ENCODE measurements around the gene ANKRD13D. TPM values are rescaled to one million over a fixed set of nuclear protein-coding genes. Genes with fewer than 3 reads are reported as not detected.

The ANKRD13D gene
- polyA plus RNA-seq, 1 experiment: 30.7 TPM

DNA sequence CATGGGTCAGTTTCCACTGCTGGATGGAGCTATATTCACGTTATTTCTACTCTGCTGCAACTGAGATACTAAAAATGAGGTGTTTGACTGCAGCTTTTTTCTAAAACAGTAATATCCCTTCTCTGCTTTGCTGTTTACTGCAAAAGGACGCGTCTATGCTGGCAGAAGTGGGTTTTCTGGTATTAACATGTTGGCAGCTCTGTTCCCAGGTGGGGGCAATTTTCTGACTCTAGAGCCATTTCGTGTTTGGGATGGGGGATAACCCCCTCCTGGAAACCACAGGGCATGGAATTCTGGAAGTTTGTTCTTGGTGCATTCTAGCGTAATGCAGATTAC lies 17.9 kb upstream of the ANKRD13D start:
- H3K27me3 ChIP-seq (ENCODE audit: control insufficient read depth, insufficient read depth, low read length): no peaks in the 10 kb centered on the region
- TF ChIP-seq, protein P1, sequence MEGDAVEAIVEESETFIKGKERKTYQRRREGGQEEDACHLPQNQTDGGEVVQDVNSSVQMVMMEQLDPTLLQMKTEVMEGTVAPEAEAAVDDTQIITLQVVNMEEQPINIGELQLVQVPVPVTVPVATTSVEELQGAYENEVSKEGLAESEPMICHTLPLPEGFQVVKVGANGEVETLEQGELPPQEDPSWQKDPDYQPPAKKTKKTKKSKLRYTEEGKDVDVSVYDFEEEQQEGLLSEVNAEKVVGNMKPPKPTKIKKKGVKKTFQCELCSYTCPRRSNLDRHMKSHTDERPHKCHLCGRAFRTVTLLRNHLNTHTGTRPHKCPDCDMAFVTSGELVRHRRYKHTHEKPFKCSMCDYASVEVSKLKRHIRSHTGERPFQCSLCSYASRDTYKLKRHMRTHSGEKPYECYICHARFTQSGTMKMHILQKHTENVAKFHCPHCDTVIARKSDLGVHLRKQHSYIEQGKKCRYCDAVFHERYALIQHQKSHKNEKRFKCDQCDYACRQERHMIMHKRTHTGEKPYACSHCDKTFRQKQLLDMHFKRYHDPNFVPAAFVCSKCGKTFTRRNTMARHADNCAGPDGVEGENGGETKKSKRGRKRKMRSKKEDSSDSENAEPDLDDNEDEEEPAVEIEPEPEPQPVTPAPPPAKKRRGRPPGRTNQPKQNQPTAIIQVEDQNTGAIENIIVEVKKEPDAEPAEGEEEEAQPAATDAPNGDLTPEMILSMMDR (IDR thresholded peaks at IDR 0.05; ENCODE audit: insufficient read depth, low read depth, low read length): no peak
- peaks cover 9% of the 10 kb centered on the region for H3K36me3 ChIP-seq (ENCODE audit: control insufficient read depth, insufficient read depth, low read length)
- CTCF ChIA-PET: interaction anchor here (0.5 to 4.3 kb wide), 4 partner anchors 9 to 75 kb away, joined by 3 to 28 read pairs (median 9); no protein-coding TSS in a partner anchor
- POLR2A ChIA-PET: no interaction called here
- no peak for DNase-seq (ENCODE audit: low read depth)
- H3K4me3 ChIP-seq (ENCODE audit: low read depth, low read length): no peak overlapping the region

DNA sequence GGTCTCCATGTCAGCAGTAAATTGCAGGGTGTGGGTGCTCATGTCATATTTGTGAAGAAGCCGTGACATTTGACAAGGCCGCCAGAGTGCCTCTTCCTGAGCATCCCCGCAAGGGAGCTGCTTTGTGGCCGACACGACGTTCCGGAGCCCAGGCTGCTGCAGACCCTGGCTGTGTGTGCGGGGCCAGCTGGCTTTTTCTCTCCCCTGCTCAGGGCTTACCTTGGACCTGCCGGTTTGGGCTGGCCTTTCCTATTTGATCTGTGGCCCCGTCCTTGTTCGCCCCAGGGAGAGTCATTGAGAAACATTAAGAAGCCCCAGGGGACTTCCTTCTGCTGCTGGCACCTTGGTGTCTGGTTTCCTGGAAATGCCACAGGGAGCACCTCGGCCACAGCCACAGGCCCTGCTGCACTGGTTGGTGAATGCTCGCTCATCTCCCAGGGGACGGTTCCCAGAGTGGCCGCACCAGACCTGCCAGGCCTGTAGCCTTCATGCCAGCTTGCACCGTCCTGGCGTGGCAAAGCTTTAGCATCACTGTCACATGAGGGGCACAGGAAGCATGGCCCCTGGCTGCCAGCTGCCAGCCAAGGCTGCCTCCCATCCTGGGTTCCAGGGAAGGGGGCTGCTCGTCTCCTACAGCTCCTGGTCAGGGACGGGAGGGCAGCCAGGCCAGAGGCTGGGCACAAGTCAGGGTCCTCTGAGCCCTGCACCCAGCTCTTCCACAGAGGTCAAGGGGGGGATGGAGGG lies 17.4 kb upstream of the ANKRD13D start:
- Histone ChIP-seq H3K27me3 (ENCODE audit: control insufficient read depth, insufficient read depth, low read length) (no peaks in the 10 kb centered on the region), H3K4me3 (ENCODE audit: low read depth, low read length) (no peak overlapping the region), H3K36me3 (ENCODE audit: control insufficient read depth, insufficient read depth, low read length) (peaks cover 9% of the 10 kb centered on the region)
- TF ChIP-seq, protein P1 (IDR thresholded peaks at IDR 0.05; ENCODE audit: insufficient read depth, low read depth, low read length): no peak
- CTCF ChIA-PET: interaction anchor here (0.5 to 4.3 kb wide), 6 partner anchors 9 to 74 kb away, joined by 3 to 28 read pairs (median 5); no protein-coding TSS in a partner anchor
- DNase-seq (ENCODE audit: low read depth): no peak
- POLR2A ChIA-PET: interaction anchor here (0.5 kb wide), 1 partner anchor 147 kb away, joined by 5 read pairs; no protein-coding TSS in a partner anchor

DNA sequence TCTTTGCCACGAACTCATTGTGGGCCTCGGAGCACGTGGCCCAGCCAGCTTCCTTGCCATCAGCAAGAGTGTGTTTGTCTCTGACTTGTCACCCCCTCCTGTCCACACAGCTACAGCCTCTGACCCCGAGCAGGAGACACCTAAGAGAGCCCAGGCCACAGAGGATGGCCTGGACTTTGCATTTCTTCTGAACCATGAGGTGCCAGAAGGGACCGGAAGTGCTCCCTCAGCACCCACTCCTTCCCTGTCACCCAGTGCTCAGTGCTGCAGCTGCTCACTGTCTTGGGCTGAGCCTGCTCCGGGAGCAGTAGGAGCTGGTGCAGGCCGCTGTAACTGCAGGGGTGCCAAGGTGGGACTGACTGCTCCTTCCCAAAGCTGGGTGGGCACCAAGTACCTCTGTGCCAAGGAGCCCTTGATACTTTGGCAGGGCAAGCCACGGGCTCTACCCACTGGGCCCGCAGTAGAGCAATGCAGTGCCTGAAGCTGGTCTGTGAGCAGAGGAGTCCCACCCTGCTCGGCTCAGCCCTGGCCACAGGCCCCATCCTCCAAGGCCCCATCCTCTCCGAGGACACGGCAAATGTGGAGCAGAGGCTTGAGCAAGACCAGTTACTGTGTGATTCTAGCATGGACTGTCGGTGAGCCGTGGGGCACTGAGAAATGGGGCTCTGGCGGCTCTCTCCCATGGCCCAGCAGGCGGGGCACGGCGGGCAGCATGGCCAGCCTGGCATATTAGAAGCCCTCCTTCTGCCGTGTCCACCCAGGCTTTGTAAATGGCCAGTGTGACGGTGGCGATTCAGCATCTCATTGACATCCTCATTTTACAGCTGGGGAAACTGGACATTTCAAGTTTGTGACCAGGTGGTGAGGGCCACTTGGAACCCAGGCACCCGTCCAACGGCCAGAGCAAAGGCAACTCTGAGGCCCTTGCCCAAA lies 16.5 kb upstream of the ANKRD13D start:
- TF ChIP-seq, protein P1 (IDR thresholded peaks at IDR 0.05; ENCODE audit: insufficient read depth, low read depth, low read length): no peak
- no peak for DNase-seq (ENCODE audit: low read depth)
- no peak overlapping the region for H3K4me3 ChIP-seq (ENCODE audit: low read depth, low read length)
- POLR2A ChIA-PET: no interaction called here
- H3K36me3 ChIP-seq (ENCODE audit: control insufficient read depth, insufficient read depth, low read length): peaks cover 9% of the 10 kb centered on the region
- H3K27me3 ChIP-seq (ENCODE audit: control insufficient read depth, insufficient read depth, low read length): no peaks in the 10 kb centered on the region
- CTCF ChIA-PET: interaction anchor here (0.7 to 4.3 kb wide), 5 partner anchors 8 to 45 kb away, joined by 3 to 28 read pairs (median 4); no protein-coding TSS in a partner anchor

DNA sequence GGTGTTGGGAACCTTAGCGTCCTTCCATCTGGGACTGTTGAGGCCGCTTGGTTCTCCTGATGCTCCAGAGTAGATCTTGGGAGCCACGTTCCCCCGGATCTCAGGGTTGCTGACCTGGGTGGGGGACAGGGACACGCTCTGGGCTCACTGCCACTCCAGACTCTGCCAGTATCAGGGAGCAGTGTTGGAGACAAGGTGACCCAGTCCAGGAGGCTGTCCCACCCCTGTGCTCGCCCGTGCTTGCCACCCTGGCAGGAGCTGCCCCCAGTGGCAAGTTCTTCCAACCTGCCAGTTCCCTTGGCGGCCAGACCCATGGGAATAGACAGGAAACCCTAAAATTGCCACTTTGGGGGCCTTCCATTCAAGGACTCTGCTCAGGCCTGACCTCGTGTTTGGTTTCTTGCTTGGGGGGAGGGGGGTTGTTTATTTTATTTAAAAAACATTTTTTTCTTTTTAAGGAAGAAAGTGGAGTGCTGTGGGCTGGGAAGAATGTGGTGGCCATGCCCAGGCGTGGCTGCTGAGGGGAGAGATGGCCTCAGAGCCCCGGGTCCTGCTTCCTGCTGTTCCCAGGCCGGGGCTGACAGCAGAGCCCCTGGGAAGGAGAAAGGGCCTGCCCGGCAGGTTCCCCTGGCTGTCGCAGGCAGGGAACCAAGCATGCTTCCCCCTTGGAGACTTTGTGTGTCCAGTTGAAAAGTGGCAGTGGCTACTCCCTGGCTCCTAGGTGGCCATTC lies 15.7 kb upstream of the ANKRD13D start:
- no peak for DNase-seq (ENCODE audit: low read depth)
- no peak overlapping the region for H3K4me3 ChIP-seq (ENCODE audit: low read depth, low read length)
- ChIA-PET POLR2A (no interaction called here), CTCF (interaction anchor here (0.6 to 4.3 kb wide), 5 partner anchors 11 to 44 kb away, joined by 3 to 28 read pairs (median 3); no protein-coding TSS in a partner anchor)
- H3K36me3 ChIP-seq (ENCODE audit: control insufficient read depth, insufficient read depth, low read length): peaks cover 7% of the 10 kb centered on the region
- TF ChIP-seq, protein P1 (IDR thresholded peaks at IDR 0.05; ENCODE audit: insufficient read depth, low read depth, low read length): no peak
- H3K27me3 ChIP-seq (ENCODE audit: control insufficient read depth, insufficient read depth, low read length): no peaks in the 10 kb centered on the region
